Measurements from ENCODE around the gene CCDC157. TPM values are rescaled to one million over a fixed set of nuclear protein-coding genes. Genes with fewer than 3 reads are reported as not detected.
"Not testable (repeated sequence)": the region's sequence is repeated elsewhere in the genome, so short reads cannot be mapped to it uniquely, and the experiment has no call there.

Gene CCDC157
- total RNA-seq, 1 experiment from 2014 or later: 1.8 TPM

DNA sequence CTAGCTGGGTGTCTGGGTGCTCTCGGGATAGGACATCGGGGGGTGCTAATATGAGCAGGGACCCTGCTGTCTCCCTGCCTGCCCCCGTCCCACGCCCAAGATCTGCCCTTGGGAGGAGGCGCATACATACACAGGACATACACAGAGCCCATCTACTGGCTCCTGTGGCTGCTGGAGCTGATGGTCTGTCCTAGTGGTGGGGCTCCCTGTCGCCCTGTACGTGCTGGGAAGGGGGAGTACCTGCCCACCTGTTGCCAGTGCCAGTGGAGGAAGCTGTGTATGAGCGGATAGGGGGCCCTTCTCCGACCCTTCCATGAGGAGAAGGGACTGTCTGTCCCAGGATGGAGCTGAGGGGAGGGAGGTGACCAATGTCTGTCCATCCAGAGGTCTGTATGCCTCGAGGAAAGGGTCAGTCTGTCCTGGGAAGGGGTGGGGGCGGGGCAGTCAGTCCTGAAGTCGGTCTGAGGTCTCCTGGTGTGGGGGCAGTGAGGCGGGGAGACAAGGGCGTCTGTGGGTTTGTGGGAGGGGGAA lies 31.0 kb upstream of the CCDC157 start:
- DNase-seq (ENCODE audit: low read depth): no peak

DNA sequence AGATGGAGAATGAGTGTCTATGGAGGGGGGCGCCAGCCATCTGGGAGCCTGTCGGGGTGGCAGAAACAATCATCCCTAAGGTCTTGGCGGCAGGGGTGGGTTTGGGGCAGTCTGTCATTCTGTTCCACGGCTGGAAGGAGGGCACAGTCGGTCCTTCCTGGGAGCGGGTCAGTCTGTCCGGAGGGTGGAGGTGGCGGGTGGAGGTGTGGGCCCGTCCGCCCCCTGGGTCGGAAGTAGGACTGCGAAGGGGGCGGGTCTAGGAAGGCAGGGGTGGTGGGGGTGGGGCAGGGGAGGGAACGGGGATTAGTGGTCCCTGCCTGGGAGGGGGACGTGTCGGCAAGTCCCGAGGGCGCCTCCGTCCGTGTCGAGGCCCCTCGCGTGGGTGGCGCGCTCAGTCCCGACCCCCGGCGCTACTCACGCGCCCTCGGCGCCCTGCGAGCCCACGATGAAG lies 30.5 kb upstream of the CCDC157 start:
- DNase-seq (ENCODE audit: low read depth): no peak

DNA sequence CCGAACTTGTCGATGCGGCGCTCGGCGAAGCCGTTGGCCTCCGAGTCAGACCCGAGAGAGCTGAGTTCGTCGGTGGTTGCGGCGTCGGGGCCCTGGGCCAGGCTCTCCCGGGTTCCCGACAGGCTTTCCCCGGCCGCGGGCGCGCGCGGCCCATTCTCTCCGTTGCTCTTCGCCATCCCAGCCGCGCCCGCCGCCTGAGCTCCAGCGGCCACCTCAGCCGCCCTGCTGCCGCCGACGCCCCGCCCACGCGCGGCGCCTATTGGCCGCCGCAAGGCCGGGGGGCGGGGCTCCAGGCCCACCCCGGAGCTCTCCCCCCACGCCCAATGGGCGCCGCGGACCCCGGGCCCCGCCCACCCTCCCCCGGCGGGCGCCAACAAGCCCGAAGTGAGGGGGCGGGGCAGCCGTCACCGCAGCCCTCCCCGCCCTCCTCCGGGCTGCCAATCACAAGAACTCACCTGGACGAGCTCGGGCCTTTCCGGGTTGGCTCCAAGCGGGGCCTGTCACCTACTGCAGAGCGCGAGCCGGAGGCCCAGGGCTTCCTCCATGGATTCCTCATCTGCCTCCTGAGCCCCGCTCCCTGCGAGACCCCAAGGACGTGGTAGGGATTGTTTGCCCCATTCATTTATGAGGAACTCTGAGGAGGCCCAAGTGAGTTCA lies 30.0 kb upstream of the CCDC157 start, which contains the start of gene TBC1D10A:
TSS of gene TBC1D10A (minus strand) at position 236 of the 657 bp plus-strand sequence. CDS start at position 176, 60 bp downstream.
- peak; percentile 85 for DNase-seq (ENCODE audit: low read depth)

DNA sequence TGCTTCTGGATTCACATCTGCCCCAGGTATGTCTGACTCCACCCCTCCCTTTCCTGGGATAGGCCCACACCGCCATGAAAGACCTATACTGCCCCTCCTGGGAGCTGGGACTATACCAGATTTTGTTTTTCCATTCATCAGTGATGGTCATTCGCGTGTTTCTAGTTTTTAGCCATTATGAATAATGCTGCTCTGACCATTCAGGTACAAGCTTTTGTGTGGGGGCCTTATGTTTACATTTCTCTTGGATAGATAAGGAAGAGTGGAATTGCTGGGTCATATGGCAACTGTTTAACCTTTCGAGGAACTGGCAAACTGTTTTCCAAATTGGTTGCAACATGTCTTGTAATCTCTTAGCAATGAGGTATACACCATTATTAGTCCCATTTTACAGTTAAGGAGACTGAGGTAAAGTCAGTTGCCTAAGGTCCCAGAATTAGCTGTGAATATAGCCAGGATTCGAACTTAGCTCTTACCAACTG lies 28.9 kb upstream of the CCDC157 start:
- DNase-seq (ENCODE audit: low read depth): no peak

DNA sequence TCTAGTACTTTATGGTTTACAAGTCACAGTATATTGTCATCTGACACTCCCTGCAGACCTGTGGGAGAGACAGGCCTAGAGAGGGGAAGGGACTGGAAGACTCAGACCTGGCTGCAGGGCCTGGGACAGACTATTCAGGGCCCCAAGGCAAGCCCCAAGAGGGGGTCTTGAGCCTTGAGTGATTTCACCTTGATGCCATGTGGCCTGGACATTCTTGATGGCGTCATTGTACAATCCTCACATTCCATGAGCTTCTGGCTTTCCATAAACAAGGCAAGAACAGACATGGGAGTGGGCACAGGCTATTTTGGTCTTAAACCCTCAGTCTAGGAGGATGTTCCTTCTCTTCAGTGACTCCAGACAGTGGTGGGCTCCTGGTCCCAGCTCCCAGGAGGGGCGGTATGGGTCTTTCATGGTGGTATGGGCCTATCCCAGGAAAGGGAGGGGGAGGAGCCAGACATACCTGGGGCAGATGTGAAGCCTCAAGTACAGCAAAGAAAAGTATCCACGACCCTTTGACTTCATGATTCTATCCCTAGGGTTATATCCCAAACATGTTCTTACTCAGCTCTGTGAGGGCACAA lies 28.2 kb upstream of the CCDC157 start:
- DNase-seq (ENCODE audit: low read depth): no peak

DNA sequence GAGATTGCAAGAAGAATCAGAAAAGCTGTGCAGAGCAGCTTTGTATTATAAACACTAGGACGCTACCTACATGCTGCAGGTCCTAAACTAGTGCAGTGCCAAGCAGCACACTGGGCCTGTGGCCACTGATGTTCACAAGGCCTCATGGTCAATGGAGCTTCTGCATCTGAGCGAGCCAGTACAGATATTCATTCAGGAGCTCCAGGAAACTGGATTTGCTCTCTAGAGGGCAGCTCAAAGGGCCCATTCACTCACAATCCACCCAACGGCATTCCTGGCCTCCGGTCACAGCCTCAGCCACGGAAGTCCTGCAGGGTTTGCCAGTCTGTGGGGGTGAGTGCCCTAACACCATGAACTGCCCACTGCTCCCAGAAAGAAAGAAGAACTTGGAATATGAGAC lies 24.3 kb upstream of the CCDC157 start:
- no peak for DNase-seq (ENCODE audit: low read depth)

DNA sequence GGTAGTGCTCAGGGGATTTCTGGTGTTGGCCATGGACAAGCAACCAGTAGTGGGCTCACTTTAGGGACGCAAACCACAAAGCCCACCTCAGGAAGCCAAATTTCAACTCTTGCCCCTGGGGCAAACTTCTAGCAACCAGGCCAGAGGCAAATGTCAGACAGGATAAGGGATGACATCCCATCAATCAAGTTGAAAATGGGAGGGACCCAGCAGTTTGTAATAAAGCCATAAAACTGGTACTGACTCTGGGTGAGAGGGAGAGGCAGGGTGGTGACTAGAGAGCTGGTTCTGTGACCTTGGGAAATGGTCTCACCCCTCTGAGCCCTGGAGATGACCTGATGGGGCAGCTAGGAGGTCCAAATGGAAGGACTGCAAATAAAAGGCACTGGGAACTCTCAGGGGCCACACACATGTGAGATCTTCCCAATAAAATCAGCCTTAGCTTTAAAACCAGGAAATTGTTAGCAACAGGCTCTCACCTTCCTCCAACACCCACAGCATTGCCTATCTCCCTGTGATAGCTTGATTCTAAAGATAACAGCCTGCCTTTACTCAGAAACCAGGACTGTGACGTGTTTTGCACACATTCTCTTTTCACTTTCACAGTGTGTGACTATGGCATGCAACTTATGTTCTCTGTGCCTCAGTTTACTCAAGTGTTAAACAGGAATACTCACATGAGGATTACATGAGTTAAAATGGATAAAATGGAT lies 23.7 kb upstream of the CCDC157 start:
- no peak for DNase-seq (ENCODE audit: low read depth)

DNA sequence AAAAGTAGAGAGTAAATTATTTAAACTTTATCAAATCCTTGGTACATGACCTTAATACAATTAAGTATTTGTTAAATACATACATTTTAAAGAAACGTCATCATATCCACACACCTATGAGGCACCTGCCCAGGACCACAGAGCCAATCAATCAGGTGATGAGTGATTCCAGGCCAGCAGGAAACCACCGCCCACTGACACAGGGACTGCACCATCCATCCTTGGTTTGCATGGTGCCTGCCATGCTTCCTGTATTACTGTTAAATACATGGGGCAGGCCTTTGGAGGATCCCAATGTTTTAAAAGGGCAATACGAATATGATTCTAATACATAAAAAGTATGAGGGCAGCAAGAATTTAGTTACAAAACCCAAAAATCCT lies 23.1 kb upstream of the CCDC157 start:
- no peak for DNase-seq (ENCODE audit: low read depth)

DNA sequence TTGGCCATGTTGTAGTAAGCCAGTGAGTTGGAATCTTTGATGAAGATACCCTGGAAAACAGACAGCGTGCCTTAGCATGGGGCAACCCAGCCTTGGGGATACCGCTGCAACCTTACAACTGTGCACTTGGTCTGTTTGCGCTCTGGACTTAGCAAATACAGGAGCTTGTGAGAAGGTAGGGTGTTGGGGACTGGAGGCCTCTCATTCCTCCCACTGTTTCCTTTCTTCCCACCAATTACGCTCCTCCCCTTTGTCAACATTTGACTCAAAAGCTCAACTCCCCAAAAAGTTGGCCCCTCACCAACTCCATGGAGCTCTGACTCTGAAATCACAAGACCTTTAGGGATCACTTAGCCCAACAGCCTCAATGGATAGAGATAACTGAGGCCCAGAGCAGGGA lies 22.2 kb upstream of the CCDC157 start:
- DNase-seq (ENCODE audit: low read depth): no peak

DNA sequence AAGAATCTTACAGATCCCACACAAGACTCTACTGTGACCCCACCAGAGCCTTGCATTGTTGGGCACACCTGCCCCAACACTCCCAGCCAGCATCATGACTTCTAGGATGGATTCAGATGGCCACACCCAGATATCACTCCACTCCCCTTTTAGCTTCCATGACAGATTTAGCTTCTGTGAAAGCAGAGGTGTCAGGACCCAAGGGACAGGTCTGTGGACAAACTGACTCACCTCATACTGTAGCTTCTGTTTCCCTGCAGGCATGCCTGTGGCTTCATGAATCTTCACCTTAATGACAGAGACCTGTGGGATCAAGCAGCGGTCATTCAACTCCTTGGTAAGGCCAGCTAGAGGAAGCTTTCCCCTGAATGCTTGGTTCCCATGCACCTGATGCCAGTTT lies 21.6 kb upstream of the CCDC157 start:
- no peak for DNase-seq (ENCODE audit: low read depth)

DNA sequence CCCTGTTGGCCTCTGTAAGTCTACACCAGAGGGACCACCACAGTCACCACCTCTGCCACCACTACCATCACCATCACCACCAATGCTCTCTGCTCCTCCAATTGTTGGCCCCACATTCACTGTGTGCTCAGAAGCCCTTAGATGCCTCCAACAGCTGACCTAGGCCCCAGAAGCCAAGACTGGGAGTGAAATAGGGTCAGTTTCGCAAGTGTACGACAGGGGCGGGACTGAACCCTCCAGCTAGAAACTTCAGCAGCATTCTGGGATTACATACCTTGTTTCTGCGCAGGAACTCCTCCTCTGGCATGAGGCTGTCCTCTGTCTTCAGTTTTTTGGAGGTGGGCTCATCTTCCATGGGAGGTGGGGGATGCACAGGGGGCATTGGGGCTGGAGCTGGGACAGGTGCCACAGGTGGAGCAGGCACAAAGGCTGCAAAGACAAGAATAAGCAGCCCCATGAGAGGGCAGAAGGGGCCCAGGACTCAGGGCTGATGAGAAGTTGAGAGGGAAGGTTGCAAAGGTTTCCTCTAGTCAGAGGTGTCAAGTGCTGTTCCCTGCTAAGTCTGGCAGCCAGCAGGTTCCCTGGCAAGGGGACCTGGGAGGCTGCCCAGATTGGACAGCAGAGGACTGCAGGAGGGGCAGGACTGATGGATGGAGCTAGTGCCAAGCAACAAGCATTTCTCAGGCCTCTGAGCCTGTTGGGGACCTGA lies 19.9 kb upstream of the CCDC157 start:
- DNase-seq (ENCODE audit: low read depth): no peak

DNA sequence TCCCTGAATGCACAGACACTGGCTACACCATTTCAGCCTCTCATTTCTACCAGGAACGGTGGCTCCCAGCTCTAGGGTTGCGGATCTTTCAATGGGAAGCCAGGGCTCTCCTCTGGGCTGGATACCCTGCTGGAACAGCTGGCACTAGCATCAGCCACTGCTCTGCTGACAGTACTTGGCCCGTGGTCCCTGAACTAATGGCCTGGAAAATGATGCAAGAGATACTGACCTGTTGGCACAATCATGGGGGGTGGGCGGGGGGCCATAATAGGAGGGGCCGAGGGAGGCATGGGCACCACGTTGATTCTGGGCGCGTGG lies 19.4 kb upstream of the CCDC157 start:
- no peak for DNase-seq (ENCODE audit: low read depth)

DNA sequence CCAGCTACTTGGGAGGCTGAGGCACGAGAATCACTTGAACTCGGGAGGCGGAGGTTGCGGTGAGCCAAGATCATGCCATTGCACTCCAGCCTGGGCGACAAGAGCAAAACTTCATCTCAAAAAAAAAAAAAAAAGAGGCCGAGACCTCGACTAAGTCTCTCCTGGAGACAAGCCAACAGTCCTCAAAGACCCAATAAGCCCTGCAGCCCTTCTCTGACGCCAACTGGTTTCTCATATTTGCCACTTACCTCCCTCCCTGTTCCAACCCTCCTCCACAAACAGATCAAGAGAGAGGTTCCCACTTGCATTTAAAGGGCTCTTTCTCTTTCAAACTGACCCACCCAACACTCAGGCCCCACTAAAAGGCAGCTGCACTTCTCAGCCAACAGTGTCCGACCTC lies 18.5 kb upstream of the CCDC157 start:
- not testable (repeated sequence) for DNase-seq (ENCODE audit: low read depth)

DNA sequence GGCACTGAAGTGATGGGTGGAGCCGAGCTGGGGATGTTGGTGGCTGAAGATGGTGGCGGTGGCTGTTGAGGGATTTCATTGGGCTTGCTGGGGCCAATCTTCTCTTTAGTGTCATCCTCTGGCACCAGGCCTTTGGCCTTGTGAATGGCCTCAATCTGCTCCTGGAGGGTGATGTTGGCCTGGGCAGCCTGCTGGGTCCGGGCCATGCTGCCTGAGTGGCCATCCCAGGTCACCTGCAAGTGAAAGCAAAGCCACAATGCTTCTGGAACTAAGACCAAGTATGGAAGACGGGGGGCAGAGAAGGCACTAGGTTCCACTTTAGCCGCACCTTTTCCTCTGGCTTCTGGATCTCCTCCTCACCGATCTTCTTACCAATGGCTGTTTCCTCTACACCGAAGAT lies 18.0 kb upstream of the CCDC157 start:
- DNase-seq (ENCODE audit: low read depth): no peak

DNA sequence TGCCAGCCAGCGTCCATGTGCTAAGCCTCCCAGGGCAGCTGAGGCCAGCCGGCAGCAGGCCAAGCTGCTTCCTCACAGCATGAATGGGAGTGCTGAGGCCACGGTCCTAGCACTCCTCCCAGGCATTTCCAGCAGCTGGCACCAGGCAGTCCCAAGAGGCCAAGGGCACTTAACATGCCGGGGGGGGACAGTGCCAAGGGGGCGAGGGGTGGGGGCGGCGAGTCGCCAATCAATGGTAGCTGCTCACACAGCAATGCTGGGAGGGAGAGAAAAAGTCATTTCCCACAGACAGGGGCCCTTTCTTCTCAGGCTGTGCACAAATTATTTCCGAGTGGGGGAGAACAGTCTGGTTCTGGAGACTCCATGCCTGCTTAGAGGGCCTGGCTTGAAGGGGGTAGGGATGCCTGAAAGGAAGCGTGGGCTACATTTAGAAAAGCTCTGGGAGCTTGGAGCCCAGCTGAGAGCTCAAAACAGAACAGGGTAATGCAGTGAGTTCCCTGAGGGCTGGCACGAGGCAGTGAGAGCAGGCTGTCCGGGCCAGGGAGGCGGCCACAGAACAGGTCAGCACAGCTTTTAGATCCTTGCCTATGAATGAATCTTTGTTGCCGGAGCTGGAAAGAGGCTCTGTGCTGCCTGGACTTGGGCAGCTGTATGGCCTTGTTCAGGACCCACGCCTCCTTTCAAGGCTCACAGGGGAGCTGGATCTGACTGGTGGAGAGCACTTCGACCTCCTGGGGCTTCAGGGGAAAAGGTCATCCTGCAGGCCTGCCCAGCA lies 15.7 kb upstream of the CCDC157 start:
- DNase-seq (ENCODE audit: low read depth): peak; percentile 35

DNA sequence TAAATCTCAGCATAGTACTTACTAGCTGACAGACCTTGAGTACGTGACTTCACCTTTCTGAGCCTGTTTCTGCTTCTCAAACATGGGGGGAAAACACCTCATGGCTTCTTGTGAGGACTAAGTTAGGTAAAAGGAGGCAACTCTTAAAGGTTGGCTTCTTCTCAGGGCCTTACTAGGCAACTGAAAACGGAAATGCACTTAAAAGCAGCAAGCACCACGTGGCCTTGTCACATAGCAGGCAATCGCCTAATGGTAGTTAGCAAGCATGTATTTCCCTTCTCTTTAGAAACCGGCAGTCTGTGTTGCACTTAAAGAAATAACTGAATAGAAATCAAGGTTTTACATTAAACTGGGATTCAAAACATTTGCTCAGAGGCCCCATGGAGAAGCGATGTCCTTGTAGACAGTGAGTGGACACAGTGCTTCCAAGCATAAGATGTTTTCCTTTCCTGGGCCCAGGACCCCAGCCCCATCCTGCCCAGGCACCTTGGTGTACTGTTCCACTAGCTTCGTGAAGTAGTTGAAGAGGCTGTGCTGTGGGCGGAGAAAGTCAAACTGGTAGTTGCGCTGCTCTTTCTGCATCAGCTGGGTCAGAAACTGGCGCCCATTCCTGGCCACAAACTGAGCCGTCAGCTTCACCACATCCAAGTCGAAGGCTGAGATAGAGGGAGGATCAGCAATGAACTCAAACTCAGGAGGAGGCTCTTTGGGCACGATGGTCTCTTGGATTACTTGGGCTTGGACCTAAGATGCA lies 12.2 kb upstream of the CCDC157 start:
- no peak for DNase-seq (ENCODE audit: low read depth)

DNA sequence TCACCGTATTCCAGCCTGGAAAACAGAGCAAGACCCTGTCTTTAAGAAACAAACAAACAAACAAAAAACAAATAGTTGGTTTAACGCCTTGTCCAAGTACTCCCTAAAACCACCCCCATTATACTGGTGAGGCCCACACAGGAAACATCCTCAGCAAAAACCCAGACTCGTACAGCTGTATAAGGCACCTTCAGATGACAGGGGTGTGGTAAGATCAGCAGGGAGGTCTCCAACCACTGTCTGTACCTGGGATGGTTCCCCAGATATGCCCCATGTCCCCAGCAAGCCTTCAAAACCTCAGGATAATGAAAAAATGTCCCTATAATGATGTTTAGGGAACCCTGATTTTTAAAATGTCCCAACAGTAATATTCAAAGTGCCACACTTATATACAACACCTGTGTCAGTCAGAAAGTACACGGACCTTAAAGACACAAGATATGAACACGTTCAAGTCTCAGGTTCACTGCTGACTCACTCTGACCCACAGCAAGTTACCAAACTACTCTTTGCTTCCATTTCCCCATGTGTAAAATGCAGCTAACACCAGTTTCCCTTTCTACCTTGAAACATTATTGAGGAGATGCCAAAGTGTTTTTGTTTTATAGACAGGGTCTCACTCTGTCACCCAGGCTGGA lies 9.4 kb upstream of the CCDC157 start:
- no peak for DNase-seq (ENCODE audit: low read depth)

DNA sequence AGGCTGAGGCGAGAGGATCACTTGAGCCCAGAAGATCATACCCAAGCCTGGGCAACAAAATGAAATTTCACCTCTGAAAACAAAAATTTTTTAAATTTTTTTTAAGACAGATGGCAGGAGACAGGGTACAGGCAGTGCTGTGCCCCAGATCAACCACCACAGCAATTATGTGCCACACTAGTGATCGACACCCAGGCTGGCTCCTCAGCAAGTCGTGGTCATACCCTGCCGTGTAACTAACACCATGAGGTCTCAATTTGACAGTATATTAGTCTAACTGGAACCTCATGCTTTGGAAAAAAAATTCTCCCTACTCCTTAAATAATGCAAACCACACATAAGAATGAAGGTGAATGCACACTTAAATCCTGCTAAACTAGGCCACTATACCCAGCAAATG lies 8.4 kb upstream of the CCDC157 start:
- DNase-seq (ENCODE audit: low read depth): no peak

DNA sequence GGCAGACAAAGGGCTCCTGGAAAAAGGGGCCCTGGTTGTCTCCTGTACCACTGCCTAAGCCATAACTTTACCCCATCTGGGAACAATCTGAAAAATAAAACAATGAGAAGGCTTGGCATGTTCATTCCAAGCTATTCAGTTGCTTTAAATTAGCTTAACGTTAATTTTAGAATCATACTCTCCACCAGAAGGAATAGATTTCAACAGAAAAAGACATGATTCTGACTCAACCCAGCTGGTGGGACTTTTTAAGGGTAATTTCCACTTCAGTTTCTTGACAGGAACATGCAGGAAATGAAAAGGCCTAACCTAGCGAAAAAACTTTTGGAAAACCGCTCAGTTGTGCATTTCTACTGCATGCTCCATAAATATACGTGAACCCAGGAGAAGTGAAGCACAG lies 8.0 kb upstream of the CCDC157 start:
- DNase-seq (ENCODE audit: low read depth): no peak

DNA sequence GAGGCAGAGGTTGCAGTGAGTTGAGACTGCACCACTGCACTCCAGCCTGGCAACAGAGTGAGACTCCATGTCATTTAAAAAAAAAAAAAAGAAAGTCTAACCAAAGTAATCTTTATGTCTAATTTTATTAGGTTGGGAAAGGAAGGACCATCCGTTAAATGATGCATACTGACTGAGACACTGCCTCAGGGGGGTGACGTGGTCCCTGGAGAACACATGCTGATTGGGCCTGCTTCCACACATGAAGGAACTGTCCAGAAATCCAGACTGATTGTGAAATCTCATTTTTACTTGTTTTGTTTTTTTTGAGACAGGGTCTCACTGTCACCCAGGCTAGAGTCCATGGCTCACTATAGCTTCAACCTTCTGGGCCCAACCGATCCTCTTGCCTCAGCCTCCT lies 5.6 kb upstream of the CCDC157 start:
- peak; percentile 26 for DNase-seq (ENCODE audit: low read depth)

All from RPMI7951 (cell line).